Hematopoietic multipotent progenitor cell treated with erythropoietin and hydrocortisone succinate and interleukin-3 and kit ligand, for 4 days (in vitro differentiated cells): ENCODE measurements around the gene NOX5.
"Not testable (repeated sequence)": the region's sequence is repeated elsewhere in the genome, so short reads cannot be mapped to it uniquely, and the experiment has no call there.

Source experiments
- DNase-seq: peaks from one replicate; pipeline ENCODE4 v3.0.0-alpha.2; 2015

The NOX5 gene

DNA sequence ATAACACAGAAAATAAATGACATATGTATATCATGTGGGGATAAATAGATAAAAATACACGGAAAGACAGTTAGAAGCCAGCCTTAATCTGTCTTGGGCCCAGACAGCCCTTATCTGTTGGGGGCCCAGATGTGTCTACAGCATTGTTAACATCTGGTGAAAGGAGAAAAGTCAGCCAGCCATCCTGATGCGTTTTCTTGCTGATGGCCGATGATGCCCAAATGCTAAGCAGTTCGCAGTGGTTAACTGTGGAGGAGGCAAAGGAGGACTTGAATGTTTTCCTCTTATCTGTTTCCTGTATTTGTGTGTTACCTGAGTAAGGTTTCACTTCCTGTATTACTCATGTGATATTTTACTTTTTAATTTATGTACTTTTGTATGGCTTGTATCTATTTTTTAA is 46.2 kb downstream of the NOX5 start:
- DNase-seq = peak; percentile 24

DNA sequence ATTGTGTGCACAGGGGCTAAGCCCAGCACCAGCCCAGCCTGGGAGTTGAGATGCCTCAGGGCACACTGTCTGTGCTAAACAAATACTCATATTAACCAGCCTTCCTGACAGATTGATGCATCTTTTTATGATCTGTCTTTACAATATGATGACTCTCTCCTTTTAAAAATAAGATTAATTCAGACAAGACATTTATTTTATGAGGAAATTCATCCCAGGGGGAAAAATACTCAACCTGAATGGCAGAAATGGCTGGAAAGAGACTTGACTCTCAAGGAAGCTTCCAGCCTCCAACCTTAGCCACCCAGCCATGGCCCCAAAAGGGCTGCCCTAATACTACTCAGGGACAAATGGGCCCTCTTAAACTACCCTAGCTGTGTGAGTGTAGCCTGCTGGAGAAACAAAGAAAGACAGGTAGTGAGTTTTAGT is 46.9 kb downstream of the NOX5 start:
- DNase-seq = no peak

DNA sequence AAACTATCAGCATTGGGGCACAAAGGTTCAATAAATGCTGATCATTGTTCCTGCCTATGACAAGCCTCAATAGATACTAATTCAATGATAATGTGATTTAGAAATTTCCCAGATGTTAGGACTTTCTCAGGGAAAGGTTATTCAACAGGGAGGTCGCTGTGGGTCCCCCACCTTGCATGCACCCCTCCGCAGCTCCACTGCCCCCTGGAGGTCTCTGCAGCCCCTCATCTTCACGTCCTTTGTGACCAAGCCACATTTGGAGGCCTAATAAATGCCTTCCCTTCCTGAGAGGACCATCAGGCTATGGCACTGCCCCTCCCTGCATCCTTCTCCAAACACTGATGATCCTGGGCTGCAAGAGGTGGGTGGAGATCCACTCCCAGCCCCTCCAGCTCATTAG is 50.2 kb downstream of the NOX5 start:
- DNase-seq = no peak

DNA sequence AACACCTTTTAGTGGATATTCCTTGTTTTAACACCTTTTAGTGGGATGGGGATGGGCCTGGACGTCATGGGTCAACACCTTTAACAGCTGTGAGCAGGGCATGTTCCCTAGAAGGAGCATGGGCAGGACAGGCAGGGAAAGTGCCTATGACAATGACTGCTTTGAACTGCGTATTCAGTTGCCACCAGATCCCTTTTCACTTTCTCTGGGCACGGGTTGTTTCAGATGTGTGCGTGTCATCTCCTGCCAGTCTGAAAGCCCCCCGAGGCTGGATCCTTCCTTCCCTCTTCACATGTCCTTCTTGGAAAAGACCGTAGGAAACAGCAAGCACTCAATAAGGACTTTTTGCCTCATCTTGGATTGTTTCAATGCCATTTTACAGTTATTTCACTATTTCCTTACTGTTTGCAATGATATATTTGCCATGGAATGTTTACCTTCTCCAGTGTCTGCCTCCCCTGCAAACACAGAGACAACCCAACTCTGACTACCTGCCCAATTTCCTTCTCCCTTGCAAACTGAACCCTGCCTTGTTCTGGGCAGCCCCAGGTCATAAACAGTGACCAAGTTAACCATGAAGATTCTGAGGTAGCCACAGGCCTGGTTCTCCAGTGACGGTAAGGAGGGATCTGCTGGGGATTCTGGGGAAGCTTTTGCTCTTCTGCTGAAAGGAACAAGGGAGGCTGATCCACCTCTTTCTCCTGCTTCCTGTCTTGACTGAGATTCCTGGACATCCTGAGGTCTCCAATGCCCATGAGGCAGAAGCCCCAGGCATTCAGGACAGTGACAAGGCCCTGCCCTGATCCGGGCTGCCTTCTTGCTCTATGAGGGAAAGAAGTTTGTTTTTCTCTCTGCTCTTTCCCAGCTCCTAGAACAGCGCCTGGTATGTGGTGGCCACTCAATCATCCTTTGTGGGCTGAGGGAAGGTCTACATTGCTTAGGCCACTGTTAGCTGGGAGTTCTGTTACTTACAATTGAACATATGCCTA is 51.8 kb downstream of the NOX5 start:
- DNase-seq = no peak

DNA sequence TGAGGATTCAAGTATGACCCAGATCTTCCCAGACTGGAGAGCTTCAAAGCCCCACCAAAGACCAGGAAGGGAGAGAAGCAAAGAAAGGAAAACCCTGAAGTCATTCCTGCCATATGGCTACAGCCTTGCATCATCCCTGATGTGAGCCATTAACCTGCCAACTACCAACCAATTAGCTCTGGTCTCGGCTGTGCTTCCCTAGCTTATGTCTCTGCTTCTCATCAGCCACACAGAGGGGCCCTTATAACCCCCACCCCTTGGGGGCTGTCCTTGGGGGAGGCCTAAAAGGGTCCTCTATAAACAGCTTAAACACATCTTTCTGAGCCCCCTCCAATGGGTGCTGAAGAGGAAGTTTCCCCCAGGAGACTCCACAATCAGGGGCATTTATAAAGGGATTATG is 52.8 kb downstream of the NOX5 start:
- no peak for DNase-seq

DNA sequence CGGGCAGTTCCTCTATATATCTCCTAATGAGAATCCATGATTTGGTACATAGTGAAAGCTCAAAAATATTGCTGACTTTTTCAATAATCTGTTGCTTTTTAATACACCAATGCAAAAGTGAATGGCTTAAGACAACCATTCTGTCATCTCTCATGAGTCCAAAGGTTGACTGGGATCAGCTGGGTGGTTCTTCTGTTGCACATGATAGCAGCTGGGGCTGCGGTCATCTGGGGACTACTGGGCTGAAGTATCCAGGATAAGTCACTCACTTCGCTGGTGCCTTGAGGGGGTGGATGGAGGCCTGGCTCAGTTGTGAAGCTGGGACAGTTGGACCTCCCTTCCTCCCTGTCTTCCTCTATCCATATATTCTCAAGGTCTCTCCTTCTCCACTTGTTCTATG is 53.7 kb downstream of the NOX5 start:
- DNase-seq = no peak

DNA sequence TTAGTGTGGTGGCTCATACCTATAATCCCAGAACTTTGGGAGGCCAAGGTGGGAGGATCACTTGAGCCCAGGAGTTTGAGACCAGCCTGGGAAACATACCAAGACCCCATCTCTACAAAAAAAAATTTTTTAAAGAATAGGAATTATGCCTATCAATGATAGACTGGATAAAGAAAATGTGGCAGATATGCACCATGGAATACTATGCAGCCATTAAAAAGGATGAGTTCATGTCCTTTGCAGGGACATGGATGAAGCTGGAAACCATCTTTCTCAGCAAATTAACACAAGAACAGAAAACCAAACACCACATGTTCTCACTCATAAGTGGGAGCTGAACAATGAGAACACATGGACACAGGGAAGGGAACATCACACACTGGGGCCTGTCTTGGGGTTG is 54.8 kb downstream of the NOX5 start:
- not testable (repeated sequence) for DNase-seq

DNA sequence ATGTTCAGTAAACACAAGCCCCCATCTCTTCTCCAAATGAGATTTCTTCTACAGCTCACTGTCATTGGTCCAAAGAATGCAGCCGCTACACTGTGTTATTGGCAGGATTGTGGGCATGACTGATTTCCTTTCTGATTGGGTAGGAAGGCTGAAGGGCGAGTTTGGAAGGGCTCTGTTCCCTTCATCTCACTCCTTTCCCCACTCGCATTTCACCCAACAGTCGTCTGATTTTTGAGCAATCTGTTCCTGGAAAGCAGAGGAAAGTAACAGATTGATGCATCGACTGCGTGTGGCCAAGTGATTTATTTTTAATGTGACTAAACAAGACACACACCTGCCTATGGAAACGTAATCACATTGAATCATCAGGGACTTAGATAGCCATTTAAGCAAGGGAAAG is 55.5 kb downstream of the NOX5 start:
- no peak for DNase-seq

DNA sequence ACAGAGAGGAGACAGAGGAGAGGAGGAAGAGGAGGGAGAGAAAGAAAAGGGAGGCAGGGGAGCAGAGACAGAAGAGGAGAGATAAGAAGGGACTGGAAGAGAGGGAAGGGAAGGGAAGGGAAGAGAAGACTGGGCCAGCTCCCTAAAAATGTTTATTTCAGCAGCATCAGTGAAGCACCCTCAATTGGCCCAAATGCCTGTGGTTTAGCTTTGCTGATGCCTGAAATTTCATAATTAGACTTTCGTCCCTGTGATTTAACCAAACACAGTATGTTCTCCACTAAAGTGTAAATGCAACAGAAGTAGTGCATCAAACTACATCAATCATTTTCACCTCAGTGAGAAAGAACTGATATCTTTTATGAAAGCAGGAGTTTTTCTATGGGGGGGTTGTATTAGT is 55.9 kb downstream of the NOX5 start:
- no peak for DNase-seq

DNA sequence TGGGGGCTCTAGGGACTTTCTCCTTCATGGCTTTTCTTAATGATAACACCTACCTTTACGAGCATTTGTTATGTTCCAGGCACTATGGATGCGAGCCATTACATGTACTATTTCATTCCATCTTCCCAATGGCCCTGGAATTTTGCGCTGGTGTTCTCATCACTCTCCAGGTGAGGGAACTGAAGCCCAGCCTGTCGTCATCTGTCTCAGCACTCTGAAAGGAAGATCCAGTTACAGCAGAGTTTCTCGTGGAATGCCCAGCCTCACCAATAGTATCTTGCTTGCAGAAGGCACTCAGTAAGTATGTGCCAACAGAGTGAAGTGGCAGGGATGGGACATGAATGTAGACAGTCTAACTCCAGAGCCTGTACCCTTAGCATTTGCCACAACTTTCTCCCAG is 56.8 kb downstream of the NOX5 start:
- DNase-seq = no peak

DNA sequence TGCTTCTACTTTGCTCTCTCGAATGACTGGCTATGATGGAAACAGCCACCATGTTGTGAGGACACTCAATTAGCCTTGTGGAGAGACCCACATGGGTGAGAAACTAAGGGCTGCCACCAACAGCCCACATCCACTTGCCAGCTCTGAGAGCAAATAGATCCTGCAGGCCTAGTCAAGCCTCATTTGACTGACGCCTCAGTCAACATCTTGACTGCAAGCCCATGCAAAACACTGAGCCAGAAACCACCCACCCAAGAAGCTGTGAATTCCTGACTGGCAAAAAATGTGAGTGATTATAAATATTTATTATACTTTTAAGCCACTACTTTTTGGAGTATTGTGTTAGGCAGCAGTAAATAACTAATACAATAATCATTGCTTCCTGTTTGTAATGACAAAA is 58.4 kb downstream of the NOX5 start:
- DNase-seq = no peak

DNA sequence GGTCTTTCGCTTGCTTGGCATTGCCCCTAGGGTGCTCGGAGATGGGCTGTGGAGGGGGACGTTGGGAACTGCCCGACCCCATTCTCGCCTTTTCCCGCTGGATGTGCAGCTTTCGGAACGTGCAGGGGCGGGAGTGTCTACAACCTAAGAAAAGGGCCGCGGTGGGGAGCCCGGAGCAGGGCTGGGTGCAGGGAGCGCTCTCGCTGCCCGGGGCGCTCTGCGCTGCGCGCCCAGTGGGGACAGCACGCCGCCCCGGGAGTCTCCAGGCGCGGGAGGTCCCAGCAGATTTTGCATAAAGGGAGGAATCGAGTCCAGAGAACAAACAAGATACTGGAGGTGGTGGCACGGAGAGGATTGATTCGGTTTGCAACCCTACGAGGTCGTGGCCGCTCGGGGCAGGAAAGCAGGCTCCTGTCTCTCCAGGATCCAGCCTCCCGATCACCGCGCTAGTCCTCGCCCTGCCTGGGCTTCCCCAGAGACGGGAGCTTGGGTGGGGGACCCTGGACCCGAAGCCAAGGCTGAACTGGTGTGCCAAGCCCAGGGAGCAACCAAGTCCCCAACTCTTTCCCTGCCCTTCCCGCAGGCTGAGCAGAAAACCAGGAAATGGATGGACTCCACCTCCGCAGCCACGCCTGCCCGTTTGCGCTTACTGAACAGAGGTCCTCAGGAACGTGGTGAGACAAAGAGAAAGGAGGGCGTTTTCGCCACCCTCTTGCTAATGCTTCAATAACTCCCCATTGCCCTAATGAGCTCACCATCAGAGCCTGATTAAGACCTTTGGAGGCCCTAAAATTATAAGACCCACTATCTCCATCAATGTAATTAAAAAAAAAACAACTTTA is 59.7 kb downstream of the NOX5 start:
- DNase-seq = peak; percentile 65

DNA sequence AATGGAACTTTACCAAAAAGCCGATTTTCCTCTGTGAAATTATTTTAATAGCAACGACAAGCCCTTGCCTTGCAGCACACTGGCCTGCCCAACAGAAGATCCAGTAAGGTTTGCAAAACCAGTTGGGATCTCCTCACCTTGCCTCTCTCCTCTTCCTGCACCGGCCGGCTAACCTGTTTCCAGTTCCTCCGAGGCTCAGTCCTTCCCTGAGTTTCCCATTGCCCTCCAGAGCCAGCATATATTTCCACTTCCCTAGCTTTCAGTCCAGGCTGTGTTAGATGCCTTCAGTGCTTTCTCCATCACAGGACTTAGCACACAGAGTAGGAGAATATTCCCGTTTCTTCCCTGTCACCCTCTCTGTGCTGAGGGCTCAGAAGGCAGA is 60.3 kb downstream of the NOX5 start:
- DNase-seq = no peak

DNA sequence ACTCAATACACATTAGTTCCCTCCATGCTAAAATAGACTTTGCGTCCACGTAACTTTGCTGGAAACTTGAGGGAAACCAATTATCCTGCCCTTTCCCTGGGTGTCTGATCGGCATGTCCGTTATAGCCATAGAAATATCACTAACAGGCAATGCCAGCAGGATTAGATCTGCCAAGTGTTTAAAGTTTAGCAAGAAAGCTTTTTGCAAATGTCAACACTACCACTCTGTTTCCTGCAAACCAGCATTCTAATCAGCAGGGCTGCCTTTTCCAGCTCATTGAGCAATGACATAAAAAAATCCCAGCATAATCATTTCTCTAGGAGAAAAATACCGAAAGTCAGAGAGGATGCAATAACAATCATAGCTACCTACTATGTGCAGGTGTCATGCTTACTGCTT is 60.9 kb downstream of the NOX5 start:
- no peak for DNase-seq

DNA sequence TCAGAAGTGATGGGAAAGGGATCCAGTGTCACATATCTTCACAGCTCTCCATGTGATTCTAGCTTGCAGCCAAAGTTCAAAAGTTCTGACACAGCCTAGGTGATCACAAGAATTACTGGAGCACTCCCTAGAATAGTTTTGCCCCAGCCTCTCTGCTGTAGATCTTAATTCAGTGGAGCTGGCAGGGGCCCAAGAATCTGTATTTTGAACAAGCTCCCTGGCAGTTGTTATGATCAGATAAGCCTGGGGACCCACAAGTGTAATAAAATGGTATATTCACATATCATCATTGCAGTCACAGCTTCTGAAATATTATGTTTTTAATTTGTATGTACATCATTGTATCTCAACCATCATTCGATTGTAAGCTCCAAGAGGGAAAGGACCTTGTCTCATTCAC is 62.3 kb downstream of the NOX5 start:
- peak; percentile 62 for DNase-seq

DNA sequence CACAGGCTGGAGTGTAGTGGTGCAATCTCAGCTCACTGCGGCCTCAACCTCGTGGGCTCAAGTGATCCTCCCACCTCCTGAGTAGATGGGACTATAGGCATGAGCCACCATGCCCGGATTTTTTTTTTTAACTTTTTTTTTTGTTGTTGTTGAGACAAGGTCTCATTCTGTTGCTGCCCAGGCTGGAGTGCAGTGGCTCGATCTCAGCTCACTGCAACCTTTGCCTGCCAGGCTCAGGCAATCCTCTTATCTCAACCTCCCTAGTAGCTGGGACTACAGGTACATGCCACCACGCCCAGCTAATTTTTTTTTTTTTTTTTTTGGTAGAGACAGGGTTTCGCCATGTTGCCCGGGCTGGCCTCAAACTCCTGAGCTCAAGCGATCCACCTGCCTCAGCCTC is 64.1 kb downstream of the NOX5 start:
- no peak for DNase-seq

DNA sequence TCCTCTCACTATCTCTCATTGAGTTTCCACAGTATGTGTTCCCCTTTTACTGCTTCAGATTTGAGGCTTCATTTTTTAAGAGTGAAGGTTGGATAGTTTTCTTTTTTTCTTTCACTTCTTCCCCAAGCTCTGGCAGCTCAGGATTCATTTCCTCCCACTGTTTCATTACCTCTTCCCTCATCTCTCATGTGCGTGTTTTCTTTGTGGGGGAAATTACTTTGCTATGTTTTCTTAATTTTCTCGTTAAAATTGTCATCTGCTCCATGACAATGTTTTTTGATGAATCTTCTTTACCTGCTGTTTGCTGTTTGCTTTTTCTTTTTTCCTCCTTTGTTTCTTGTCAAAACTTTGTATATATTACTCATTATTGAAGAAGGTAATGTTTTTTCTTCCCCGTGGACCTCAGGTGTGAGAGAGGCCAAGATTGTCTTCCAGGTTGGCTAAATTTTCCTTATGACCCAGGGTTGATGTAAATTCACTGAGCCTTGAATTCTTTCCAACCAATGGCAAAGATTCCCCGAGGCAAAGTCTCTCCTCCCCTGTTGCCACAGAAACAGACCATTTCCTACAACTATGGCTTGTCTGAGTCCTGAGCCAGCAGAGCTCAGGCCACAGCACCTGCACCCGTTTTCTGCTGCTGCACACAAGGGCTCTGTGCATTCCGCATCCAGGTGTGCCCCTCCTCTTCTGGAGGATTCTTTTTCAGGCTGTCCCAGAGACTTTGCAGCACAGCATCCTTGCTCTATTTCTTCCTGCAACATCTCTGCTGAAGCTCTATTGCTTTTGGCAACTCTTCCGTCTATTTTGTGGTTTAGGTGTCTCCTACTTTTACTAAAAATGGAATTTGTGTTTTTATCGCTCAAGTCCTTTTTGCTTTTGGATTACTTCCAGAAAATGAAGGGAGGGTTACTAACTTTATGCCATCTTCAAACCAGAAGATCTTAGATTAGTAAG is 66.1 kb downstream of the NOX5 start:
- DNase-seq = no peak

DNA sequence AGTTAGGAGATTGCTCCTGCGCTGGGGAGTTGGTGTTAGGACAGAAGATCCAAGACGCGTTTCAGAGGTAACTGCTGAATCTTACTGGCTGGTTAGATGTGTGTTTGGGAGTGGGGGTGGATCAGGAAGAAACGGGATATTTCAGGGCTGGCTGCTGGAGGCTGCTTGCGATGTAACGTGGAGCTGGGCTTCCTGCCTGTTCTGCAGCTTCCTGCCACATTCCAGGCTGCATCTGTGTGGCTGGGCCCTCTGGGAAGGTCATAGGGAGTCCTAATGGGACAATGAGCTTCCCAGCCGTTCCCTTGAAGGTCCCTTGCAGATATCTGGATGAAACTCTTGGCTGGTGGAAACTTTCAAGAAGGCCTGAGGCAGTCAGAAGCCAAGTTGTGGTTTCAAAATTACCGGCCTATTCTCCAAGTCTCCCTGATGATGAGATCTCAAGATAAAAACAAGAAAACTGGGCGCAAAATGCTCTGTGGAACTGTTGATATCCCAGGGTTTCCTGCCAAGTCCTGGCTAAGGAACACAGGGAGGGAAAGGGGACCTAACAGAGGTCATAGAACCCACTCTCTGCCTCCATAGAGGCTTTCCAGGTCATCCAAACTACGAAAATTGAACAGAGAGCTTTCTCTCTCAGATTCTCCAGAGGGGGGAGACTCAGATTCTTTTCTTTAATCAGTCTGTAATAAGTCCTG is 67.0 kb downstream of the NOX5 start:
- no peak for DNase-seq

DNA sequence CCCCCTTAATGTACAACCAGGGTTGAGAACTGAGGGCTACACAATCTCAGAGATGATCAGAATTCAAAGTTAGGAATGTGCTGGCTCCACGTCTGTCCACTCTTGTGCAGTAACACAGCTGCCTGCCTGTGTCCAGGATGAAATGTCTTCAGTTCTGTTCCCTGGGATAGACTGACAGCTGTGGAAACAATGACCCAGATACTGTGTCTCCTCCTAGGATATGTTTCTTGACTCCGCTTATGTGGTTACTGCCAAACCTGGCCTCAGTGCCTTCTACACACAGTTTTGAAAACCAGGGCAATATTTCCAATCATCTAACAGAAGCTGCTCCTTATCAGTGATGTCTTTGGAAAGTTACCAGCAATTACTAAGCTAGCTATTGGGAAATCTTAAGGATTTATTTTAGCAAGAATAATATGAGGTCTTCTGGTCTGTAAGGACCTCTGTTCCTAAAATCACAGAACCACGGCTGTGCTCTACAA is 67.6 kb downstream of the NOX5 start:
- no peak for DNase-seq

DNA sequence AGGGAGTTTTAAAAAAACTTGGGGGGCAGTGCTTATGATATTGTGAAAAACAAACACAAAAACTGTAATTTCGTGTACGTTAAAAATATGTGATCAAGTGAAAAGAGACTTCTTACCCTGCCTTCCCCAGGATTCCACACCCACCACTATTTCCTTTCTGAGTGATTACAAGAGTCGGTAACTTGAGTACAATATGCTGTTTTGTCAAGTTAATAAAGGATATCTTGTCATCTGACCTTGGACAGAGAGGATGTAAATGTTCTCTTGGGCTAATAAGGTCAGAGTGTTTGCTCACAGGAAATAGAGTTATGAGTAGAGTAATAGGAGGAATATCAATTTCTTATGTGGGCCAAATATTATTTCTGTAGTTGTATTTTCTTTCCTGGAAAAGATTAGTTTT is 68.1 kb downstream of the NOX5 start:
- DNase-seq = no peak

DNA sequence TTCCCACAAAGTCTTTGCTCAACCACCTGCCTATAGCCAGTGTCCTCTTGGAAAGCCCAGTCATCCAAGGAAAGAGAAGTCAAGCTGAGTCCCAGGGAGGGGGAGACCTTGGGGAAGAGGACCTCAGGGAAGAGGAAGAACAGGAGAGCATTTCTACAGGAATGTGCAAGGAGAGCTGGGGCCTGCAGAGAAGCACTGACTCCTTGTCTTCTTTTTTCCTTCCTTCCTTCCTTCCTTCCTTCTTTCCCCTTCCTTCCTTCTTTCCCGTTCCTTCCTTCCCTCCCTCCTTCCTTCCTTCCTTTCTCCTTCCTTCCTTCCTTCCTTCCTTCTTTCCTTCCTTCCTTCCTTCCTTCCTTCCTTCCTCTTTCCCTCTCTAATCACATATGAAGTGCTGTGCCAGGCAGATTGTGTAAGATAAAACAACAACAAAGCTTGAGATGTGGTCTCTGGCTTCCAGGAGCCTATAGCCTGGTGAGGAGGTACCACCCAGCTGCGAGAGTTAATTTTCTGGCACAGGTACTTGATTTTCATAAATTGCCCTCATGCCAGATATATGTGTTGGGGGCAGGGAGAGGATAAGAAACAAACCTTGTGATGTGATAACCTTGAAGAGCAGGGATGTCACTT is 70.0 kb downstream of the NOX5 start:
- DNase-seq = no peak
